GM12875 (cell line): ENCODE data around the gene LIX1.

Source experiments
- H3K4me3 ChIP-seq: one replicate; pipeline ENCODE4 v1.5.1; 2011; ENCODE audit warnings: low read depth, low read length, control low read depth
- TF ChIP-seq, protein P1 (sequence below): IDR thresholded peaks from 2 replicates; pipeline ENCODE4 v1.5.1; 2011; ENCODE audit warnings: low read depth, mild to moderate bottlenecking, control low read depth, inconsistent platforms, low read length, moderate library complexity, borderline replicate concordance; ENCODE audit not compliant: insufficient read depth

Gene LIX1

DNA sequence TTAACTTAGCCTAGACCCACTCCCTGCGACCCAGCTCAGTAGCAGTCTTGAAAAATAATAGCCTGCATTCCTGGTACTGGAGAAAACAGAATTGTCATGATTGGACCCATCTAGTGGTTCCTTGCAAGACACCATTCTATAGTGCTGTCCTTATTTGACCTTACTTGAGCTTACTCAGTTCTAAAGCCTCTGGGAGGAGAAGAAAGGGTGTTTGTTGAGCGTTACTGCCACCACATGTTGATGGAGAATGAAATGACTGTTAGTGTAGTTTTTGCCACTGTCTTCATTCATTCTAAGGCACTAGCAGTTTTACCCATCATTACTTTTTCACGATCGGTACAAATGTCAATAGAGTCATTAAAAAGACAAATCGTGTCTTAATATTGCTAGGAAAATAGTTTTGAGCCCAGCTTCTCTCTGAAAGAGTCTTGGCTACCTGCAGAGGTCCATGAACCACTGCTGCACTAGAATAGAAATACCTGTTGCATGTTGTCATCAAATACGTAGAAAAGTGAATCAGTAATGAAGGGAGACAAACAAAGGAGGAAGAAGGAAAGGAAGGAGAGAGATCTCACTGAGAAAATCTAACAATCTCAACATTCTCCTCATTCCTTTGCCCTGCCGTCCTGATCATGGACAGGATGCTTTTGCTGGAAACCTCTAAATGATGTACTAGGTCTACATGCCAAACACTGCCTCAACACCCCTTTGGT is 96.0 kb downstream of the LIX1 start:
- TF ChIP-seq, protein P1, sequence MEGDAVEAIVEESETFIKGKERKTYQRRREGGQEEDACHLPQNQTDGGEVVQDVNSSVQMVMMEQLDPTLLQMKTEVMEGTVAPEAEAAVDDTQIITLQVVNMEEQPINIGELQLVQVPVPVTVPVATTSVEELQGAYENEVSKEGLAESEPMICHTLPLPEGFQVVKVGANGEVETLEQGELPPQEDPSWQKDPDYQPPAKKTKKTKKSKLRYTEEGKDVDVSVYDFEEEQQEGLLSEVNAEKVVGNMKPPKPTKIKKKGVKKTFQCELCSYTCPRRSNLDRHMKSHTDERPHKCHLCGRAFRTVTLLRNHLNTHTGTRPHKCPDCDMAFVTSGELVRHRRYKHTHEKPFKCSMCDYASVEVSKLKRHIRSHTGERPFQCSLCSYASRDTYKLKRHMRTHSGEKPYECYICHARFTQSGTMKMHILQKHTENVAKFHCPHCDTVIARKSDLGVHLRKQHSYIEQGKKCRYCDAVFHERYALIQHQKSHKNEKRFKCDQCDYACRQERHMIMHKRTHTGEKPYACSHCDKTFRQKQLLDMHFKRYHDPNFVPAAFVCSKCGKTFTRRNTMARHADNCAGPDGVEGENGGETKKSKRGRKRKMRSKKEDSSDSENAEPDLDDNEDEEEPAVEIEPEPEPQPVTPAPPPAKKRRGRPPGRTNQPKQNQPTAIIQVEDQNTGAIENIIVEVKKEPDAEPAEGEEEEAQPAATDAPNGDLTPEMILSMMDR = no peak
- H3K4me3 ChIP-seq = no peak overlapping the region

DNA sequence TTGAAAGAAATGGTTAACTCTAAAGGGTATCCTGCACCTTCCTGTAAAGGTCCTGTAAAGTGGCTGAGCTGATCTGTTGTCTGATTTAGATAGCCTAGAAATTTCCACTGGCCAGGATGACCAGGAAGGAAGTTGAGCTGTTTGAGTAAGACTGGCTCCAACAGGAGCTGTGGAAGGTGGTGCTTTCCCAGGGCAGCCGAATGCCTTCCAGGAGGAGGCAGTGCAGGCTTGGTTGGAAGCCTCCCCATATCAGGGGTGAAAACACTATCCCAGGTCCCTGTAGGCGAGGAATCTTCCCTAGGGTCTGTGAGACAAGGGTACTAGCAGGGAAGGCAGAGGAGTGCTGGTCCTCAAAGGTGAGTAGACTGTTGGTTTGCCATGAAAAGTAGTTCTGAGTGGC is 98.4 kb downstream of the LIX1 start:
- TF ChIP-seq, protein P1 = peak; percentile 23; the same call in 1 of the 2 replicates
- no peak overlapping the region for H3K4me3 ChIP-seq

DNA sequence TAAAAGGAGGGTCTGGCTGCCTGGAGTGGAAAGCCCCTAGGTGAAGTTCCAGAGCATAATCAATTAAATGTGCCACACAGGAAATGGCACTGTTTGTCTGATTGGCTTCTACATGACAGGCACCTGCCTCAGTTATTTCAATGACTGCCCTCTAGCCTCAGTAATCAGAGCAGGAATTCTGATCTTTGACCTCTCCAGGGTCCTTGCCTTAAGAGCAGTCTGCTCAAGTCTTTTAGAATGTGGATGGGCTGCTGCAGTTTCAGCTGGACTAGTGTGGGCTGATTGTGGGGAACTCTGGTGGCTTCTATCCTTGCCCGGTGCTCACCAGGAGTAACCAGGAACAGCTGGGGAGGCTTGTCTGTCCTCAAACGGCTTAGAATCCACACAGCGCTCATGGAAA is 98.9 kb downstream of the LIX1 start:
- no peak overlapping the region for H3K4me3 ChIP-seq
- TF ChIP-seq, protein P1 = no peak

DNA sequence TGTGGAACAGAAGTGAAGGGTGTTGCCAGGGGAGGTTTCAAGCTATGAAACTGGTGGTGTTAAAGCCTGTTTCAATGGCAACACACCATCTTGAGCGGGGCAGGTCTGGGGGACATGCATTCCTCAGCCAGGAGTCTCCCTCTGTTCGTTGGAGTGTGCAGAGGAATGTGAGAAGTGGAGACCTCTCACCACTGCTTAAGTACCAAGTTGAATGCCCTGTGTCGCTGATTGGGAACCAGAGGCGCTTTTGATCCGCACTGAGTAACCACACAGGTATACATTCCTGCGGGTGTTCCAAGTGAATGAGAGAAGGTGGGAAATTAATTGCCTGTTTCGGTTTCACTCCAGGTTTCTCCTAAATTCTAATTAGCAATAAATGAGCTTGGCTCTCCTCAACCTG is 99.4 kb downstream of the LIX1 start:
- TF ChIP-seq, protein P1 = no peak
- H3K4me3 ChIP-seq = no peak overlapping the region
